ENCODE results near the gene CABLES1.
A peak's percentile ranks its signal among the peaks of the same experiment; 100 is the strongest.
"Not testable (repeated sequence)": the region's sequence is repeated elsewhere in the genome, so short reads cannot be mapped to it uniquely, and the experiment has no call there.

Gene CABLES1

GRCh38 chr18:23109163-23109562 lies 26.1 kb upstream of the CABLES1 start:
- not testable (repeated sequence) for DNase-seq

- no peak for DNase-seq
These were observed 21.7 kb upstream of the CABLES1 start for GRCh38 chr18:23113576-23113975.

- no peak for DNase-seq
These were observed 21.0 kb upstream of the CABLES1 start for GRCh38 chr18:23114171-23114881.

GRCh38 chr18:23114911-23115310 lies 20.4 kb upstream of the CABLES1 start:
- no peak for DNase-seq

- peak; percentile 10 to 65 (median 23) for DNase-seq
These were observed 19.6 kb upstream of the CABLES1 start for GRCh38 chr18:23115683-23116096.

- DNase-seq, result no peak
These were observed 14.2 kb upstream of the CABLES1 start for GRCh38 chr18:23121133-23121532.

GRCh38 chr18:23122334-23123229 lies 12.7 kb upstream of the CABLES1 start:
- DNase-seq, result no peak

GRCh38 chr18:23126376-23127056 lies 8.8 kb upstream of the CABLES1 start:
- peak; percentile 60 to 85 (median 68) for DNase-seq

GRCh38 chr18:23127090-23127489 lies 8.2 kb upstream of the CABLES1 start:
- DNase-seq, result no peak

GRCh38 chr18:23129355-23130002 lies 5.8 kb upstream of the CABLES1 start:
- DNase-seq, result peak in 3 of 4 experiments; percentile 9 to 40 (median 36)

- DNase-seq, result peak; percentile 76 to 89 (median 85)
These were observed 3.5 kb upstream of the CABLES1 start for GRCh38 chr18:23131693-23132319.

- DNase-seq, result no peak
These were observed 1.2 kb upstream of the CABLES1 start for GRCh38 chr18:23133860-23134779.

GRCh38 chr18:23135550-23136325 lies 453 bp downstream of the CABLES1 start:
- peak; percentile 48 to 79 (median 60) for DNase-seq

GRCh38 chr18:23136326-23137096 lies 1.2 kb downstream of the CABLES1 start:
- DNase-seq, result peak; percentile 34 to 71 (median 52)

- no peak for DNase-seq
These were observed 1.9 kb downstream of the CABLES1 start for GRCh38 chr18:23137097-23137635.

- no peak for DNase-seq
These were observed 2.5 kb downstream of the CABLES1 start for GRCh38 chr18:23137788-23138216.

- DNase-seq, result no peak
These were observed 3.2 kb downstream of the CABLES1 start for GRCh38 chr18:23138471-23138870.

- DNase-seq, result peak in 2 of 4 experiments; percentile 13 to 14
These were observed 6.1 kb downstream of the CABLES1 start for GRCh38 chr18:23141104-23141999.

Measured in suppressor macrophage (primary cell).